Neutrophil (primary cell): Measurements from ENCODE around the gene B3GNT7.
A peak's percentile ranks its signal among the peaks of the same experiment; 100 is the strongest.

Source experiments
- H3K27ac ChIP-seq: fragments of 200-600 bp; sonication (generic); 2 replicates; pipeline ENCODE4 v1.5.1; 2016; ENCODE audit warnings: mild to moderate bottlenecking, moderate library complexity
- H3K27me3 ChIP-seq: fragments of 200-600 bp; sonication (generic); 2 replicates; pipeline ENCODE4 v1.6.0; 2016; ENCODE audit warnings: mild to moderate bottlenecking
- H3K36me3 ChIP-seq: fragments of 200-600 bp; sonication (generic); 2 replicates; pipeline ENCODE4 v1.5.1; 2017
- H3K4me1 ChIP-seq, 2 experiments: fragments of 200-600 bp in 1 of 2; sonication (generic) in 1 of 2; 1 replicate in 1 of 2; 2 replicates in 1 of 2; pipeline versions ENCODE4 v1.5.1 to v1.6.1; 2013 to 2016; ENCODE audit warnings: low read depth in 1 of 2, low read length in 1 of 2, mild to moderate bottlenecking in 1 of 2, moderate library complexity in 1 of 2; ENCODE audit not compliant: control insufficient read depth in 1 of 2, insufficient read depth in 1 of 2
- H3K4me3 ChIP-seq, 2 experiments: fragments of 200-600 bp in 1 of 2; sonication (generic) in 1 of 2; 1 replicate in 1 of 2; 2 replicates in 1 of 2; pipeline ENCODE4 v1.5.1; 2013 to 2016; ENCODE audit warnings: low read depth in 1 of 2, low read length in 1 of 2, mild to moderate bottlenecking in 1 of 2, moderate library complexity in 1 of 2
- H3K9me3 ChIP-seq: fragments of 200-600 bp; sonication (generic); 2 replicates; pipeline ENCODE4 v1.5.1; 2016
- TF ChIP-seq, protein P1 (sequence below): fragments of 200-600 bp; sonication (generic); IDR thresholded peaks from 2 replicates; pipeline ENCODE4 v1.5.1; 2016; ENCODE audit warnings: antibody characterized with exemption

B3GNT7 gene

DNA sequence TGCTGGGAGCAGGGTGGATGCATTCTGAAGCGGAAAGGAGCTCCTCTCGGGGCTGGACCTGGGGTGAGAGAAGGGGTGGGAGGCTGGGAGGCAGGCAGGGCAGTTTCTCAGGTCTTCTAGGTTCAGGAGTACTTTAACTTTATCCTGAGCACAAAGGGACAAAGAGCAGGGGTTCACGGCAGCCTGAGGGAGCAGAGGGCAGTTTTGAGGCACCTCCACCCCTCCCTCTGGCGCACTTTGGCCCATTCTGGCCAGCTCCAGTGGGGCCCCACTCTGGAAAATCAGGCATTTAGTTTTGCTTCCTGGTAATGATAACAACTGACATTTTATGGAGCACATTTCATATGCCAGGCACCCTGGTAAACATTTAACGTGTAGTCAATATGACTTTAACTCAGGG is 14.3 kb downstream of the B3GNT7 start:
- Histone ChIP-seq H3K4me1 (peaks cover 9 to 10% of the 10 kb centered on the region in 2 experiments), H3K9me3 (peaks cover 3% of the 10 kb centered on the region), H3K36me3 (no peaks in the 10 kb centered on the region), H3K27ac (no peak overlapping the region), H3K27me3 (peaks cover 43% of the 10 kb centered on the region), H3K4me3 (no peak overlapping the region)
- TF ChIP-seq, protein P1, sequence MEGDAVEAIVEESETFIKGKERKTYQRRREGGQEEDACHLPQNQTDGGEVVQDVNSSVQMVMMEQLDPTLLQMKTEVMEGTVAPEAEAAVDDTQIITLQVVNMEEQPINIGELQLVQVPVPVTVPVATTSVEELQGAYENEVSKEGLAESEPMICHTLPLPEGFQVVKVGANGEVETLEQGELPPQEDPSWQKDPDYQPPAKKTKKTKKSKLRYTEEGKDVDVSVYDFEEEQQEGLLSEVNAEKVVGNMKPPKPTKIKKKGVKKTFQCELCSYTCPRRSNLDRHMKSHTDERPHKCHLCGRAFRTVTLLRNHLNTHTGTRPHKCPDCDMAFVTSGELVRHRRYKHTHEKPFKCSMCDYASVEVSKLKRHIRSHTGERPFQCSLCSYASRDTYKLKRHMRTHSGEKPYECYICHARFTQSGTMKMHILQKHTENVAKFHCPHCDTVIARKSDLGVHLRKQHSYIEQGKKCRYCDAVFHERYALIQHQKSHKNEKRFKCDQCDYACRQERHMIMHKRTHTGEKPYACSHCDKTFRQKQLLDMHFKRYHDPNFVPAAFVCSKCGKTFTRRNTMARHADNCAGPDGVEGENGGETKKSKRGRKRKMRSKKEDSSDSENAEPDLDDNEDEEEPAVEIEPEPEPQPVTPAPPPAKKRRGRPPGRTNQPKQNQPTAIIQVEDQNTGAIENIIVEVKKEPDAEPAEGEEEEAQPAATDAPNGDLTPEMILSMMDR: no peak

DNA sequence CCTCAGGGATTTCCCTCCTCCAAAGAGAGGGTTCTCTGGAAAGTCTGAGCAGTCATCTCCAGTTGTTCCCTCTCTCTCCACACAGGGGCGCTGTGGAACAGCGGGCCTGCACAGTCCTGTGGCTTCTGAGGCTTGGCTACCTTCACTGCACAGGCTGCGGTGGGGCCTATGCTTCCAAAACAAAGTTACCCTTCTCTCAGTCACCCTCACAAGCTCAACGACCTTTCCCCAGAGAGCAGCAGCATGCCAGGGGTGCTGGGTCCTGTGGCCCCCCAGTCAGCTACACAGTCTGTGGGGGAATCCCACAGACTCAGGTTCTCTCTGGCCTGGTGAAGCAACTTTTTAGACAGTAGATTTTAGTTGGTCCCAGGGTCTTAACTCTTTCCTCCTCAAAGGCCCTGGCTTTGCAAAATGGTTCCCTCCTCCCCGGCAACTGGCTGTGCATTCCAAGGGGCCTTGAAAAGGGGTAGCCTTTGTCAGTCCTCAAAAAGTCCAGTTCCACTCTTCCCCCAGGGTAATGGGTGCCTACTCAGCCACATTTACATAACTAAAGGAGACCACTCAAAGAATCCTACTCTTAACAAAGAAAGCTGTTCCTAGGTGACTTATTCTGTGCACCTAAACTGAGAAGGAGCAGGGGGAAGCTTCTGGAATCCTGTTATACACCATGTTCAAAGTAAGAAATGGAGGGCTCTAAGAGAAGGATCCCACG is 14.9 kb downstream of the B3GNT7 start:
- no peak overlapping the region for H3K4me3 ChIP-seq
- peaks cover 43% of the 10 kb centered on the region for H3K27me3 ChIP-seq
- TF ChIP-seq, protein P1: no peak
- peaks cover 3% of the 10 kb centered on the region for H3K9me3 ChIP-seq
- no peak overlapping the region for H3K27ac ChIP-seq
- H3K36me3 ChIP-seq: no peaks in the 10 kb centered on the region
- H3K4me1 ChIP-seq: peaks cover 9 to 10% of the 10 kb centered on the region in 2 experiments

DNA sequence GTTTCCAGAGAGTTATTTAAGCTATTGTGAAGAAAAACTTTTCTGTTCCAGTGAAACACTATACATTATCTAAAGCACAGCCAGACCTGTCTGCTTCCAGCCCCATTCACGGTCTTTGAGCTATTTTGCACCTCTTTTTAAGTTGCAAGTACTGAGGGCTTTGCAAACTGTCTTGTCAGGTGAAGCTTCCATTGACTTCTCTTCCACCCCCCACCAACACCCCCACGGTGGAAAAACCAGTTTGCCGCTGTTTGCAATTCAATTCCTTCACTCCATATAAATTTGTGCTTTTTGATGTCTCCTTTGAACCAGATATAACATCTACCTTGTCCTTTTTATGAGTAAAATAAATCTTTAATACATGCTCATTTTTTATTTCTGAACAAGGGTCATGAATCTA is 15.7 kb downstream of the B3GNT7 start:
- Histone ChIP-seq H3K9me3 (peaks cover 3% of the 10 kb centered on the region), H3K36me3 (no peaks in the 10 kb centered on the region), H3K27me3 (peaks cover 43% of the 10 kb centered on the region), H3K27ac (no peak overlapping the region), H3K4me1 (peaks cover 9 to 10% of the 10 kb centered on the region in 2 experiments), H3K4me3 (no peak overlapping the region)
- TF ChIP-seq, protein P1: no peak

DNA sequence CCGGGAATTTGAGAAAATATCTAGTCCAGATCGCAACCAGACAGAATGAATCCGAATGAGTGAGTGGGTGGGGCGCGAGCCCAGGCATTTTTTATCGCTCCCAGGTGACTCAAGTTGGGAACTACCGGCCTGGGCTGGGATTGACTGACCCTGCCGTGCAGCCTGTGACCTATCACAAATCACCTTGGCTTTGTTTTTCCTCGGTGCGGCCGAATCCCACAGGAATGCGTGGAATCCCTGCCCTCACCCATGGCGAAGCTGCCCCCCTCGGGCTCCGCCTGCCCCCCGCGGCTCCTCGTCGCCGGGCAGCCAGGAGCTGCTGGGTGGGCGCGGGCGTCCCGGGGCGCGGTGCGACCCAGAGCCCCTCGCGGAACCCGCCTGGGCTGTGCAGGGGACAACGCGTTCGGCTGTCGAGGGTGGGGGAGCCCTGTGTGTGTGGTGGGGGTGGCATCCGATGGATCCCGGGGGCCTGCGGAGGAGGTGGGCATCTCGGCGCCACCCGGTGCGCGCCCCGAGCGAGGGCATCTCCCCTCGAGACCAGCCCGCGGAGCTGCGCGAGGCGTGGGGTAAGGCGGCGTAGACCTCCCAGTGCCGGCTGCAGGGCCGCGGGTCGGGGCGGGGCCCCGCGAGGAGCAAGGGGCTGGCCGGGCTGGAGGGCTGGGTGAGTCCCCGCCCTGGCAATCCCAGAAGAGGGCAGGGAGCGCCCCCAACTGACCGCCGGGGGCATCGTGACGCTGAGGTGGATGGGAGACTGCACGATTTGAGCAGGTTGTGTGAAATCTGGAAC is 16.5 kb downstream of the B3GNT7 start:
- Histone ChIP-seq H3K36me3 (no peaks in the 10 kb centered on the region), H3K9me3 (peaks cover 3% of the 10 kb centered on the region), H3K4me1 (peaks cover 9 to 10% of the 10 kb centered on the region in 2 experiments), H3K27me3 (peaks cover 43% of the 10 kb centered on the region), H3K27ac (no peak overlapping the region), H3K4me3 (peak overlapping the region in 1 of 2 experiments; percentile 32)
- TF ChIP-seq, protein P1: no peak

- H3K36me3 ChIP-seq: no peaks in the 10 kb centered on the region
- H3K9me3 ChIP-seq: peaks cover 3% of the 10 kb centered on the region
- H3K4me1 ChIP-seq: peaks cover 9 to 10% of the 10 kb centered on the region in 2 experiments
- H3K4me3 ChIP-seq: peak overlapping the region in 1 of 2 experiments; percentile 32
- H3K27me3 ChIP-seq: peaks cover 43% of the 10 kb centered on the region
- TF ChIP-seq, protein P1: no peak
- H3K27ac ChIP-seq: no peak overlapping the region
Measured at GRCh38 chr2:231412618-231412963, 17.1 kb downstream of the B3GNT7 start.
